Lower leg skin (tissue), 3 donors: Measurements from ENCODE around the gene FILIP1L.

Source experiments
- CTCF ChIP-seq, 3 donors: fragments of 450-650 bp; IDR thresholded peaks; one replicate each; pipeline ENCODE4 v1.5.1; 2016; ENCODE audit warnings: antibody characterized with exemption in 3 of 3, mild to moderate bottlenecking in 3 of 3, moderate library complexity in 2 of 3
- POLR2A ChIP-seq, 2 donors: fragments of 450-650 bp; IDR thresholded peaks; one replicate each; pipeline ENCODE4 v1.6.1; 2016 to 2017; ENCODE audit warnings: antibody characterized with exemption in 2 of 2, mild to moderate bottlenecking in 1 of 2, moderate library complexity in 1 of 2

- TF ChIP-seq CTCF (IDR thresholded peaks at IDR 0.05), result no peak
- TF ChIP-seq POLR2A (IDR thresholded peaks at IDR 0.05), result no peak
Measured at GRCh38 chr3:100111728-100112127, 2.6 kb downstream of the FILIP1L start.
